ENCODE data around the gene RHOBTB1.

The RHOBTB1 gene

GRCh38 chr10:60968504-60968903, 24.5 kb upstream of the RHOBTB1 start:
- TF ChIP-seq MYC (IDR thresholded peaks at IDR 0.05; ENCODE audit: low read depth, low read length): no peak
- no peak for DNase-seq (ENCODE audit: low read depth)

GRCh38 chr10:60967854-60968484, 24.0 kb upstream of the RHOBTB1 start:
- TF ChIP-seq POLR2A (IDR thresholded peaks at IDR 0.05; ENCODE audit: extremely low read depth, insufficient read length) (no peak), MYC (IDR thresholded peaks at IDR 0.05; ENCODE audit: low read depth, low read length) (no peak)
- peak; percentile 10 for DNase-seq (ENCODE audit: low read depth)
- H3K4me3 ChIP-seq (ENCODE audit: low read depth, low read length): no peak overlapping the region

More at GRCh38 chr10:60968504-60968903, 24.5 kb upstream of the RHOBTB1 start:
- H3K4me3 ChIP-seq (ENCODE audit: low read depth, low read length): no peak overlapping the region

GRCh38 chr10:60967260-60967659, 23.3 kb upstream of the RHOBTB1 start:
- no peak overlapping the region for H3K4me3 ChIP-seq (ENCODE audit: low read depth, low read length)

GRCh38 chr10:60965696-60966095, 21.7 kb upstream of the RHOBTB1 start:
- TF ChIP-seq MAX (IDR thresholded peaks at IDR 0.05; ENCODE audit: low read depth, low read length) (no peak), CTCF (IDR thresholded peaks at IDR 0.05; ENCODE audit: low read depth, low read length) (no peak), MYC (IDR thresholded peaks at IDR 0.05; ENCODE audit: low read depth, low read length) (no peak), POLR2A (IDR thresholded peaks at IDR 0.05; ENCODE audit: extremely low read depth, insufficient read length) (no peak)
- H3K4me3 ChIP-seq (ENCODE audit: low read depth, low read length): no peak overlapping the region
- no peak for DNase-seq (ENCODE audit: low read depth)

More at GRCh38 chr10:60967260-60967659, 23.3 kb upstream of the RHOBTB1 start:
- TF ChIP-seq POLR2A (IDR thresholded peaks at IDR 0.05; ENCODE audit: extremely low read depth, insufficient read length): no peak
- no peak for TF ChIP-seq MAX (IDR thresholded peaks at IDR 0.05; ENCODE audit: low read depth, low read length)
- no peak for TF ChIP-seq CTCF (IDR thresholded peaks at IDR 0.05; ENCODE audit: low read depth, low read length)
- no peak for TF ChIP-seq MYC (IDR thresholded peaks at IDR 0.05; ENCODE audit: low read depth, low read length)
- no peak for DNase-seq (ENCODE audit: low read depth)

GRCh38 chr10:60964257-60965235, 20.6 kb upstream of the RHOBTB1 start:
- TF ChIP-seq CTCF (IDR thresholded peaks at IDR 0.05; ENCODE audit: low read depth, low read length) (peak; percentile 81), MYC (IDR thresholded peaks at IDR 0.05; ENCODE audit: low read depth, low read length) (no peak)
- H3K4me3 ChIP-seq (ENCODE audit: low read depth, low read length): no peak overlapping the region
- peak; percentile 61 for DNase-seq (ENCODE audit: low read depth)

GRCh38 chr10:60963441-60964256, 19.7 kb upstream of the RHOBTB1 start:
- TF ChIP-seq CTCF (IDR thresholded peaks at IDR 0.05; ENCODE audit: low read depth, low read length): no peak
- TF ChIP-seq MYC (IDR thresholded peaks at IDR 0.05; ENCODE audit: low read depth, low read length): no peak
- TF ChIP-seq POLR2A (IDR thresholded peaks at IDR 0.05; ENCODE audit: extremely low read depth, insufficient read length): no peak
- TF ChIP-seq MAX (IDR thresholded peaks at IDR 0.05; ENCODE audit: low read depth, low read length): no peak
- no peak for DNase-seq (ENCODE audit: low read depth)
- H3K4me3 ChIP-seq (ENCODE audit: low read depth, low read length): no peak overlapping the region
